GM12878 (cell line): Measurements from ENCODE around the gene MED19. TPM values are rescaled to one million over a fixed set of nuclear protein-coding genes. Genes with fewer than 3 reads are reported as not detected.

Experiments
- CEBPB ChIP-seq, 2 experiments: fragments of 150-350 bp in 1 of 2; IDR thresholded peaks; 2 replicates each; pipeline ENCODE4 v1.6.1; 2012 to 2014; ENCODE audit warnings: low read depth in 2 of 2, low read length in 2 of 2, borderline replicate concordance in 1 of 2, inconsistent platforms in 1 of 2
- CREB1 ChIP-seq: IDR thresholded peaks from 2 replicates; pipeline ENCODE4 v1.6.1; 2012; ENCODE audit warnings: low read depth, mild to moderate bottlenecking, inconsistent platforms
- FOS ChIP-seq: IDR thresholded peaks from 3 replicates; pipeline ENCODE4 v1.6.1; 2011; ENCODE audit warnings: borderline replicate concordance; ENCODE audit not compliant: insufficient read length; ENCODE audit errors: extremely low read depth
- FOXK2 ChIP-seq: fragments of 450-650 bp; IDR thresholded peaks from 2 replicates; pipeline ENCODE4 v1.6.1; 2017; ENCODE audit warnings: mild to moderate bottlenecking, moderate library complexity
- HSF1 ChIP-seq: fragments of 150-350 bp; IDR thresholded peaks from 2 replicates; pipeline ENCODE4 v1.6.1; 2014; ENCODE audit warnings: mild to moderate bottlenecking, low read depth, low read length
- NFYA ChIP-seq: IDR thresholded peaks from 2 replicates; pipeline ENCODE4 v1.6.1; 2011; ENCODE audit warnings: low read depth, mild to moderate bottlenecking, low read length, improper control_type of control experiment, borderline replicate concordance
- PRDM15 ChIP-seq: fragments of 450-650 bp; formaldehyde crosslinking; IDR thresholded peaks from 2 replicates; pipeline ENCODE4 v1.4.0; 2020; ENCODE audit warnings: mild to moderate bottlenecking, moderate library complexity
- REST ChIP-seq: IDR thresholded peaks from 2 replicates; pipeline ENCODE4 v1.6.1; 2012; ENCODE audit warnings: mild to moderate bottlenecking, low read depth, low read length
- SIN3A ChIP-seq: IDR thresholded peaks from 2 replicates; pipeline ENCODE4 v1.6.1; 2012; ENCODE audit warnings: low read depth, low read length, improper control_type of control experiment
- ZBTB33 ChIP-seq: fragments of 450-650 bp; IDR thresholded peaks from 2 replicates; pipeline ENCODE4 v1.6.1; 2017; ENCODE audit warnings: mild to moderate bottlenecking
- ZNF622 ChIP-seq: fragments of 450-650 bp; IDR thresholded peaks from 2 replicates; pipeline ENCODE4 v1.6.1; 2017; ENCODE audit warnings: mild to moderate bottlenecking, inconsistent platforms
- polyA plus RNA-seq, 11 experiments: library from polyadenylated mRNA; depleted of rRNA in 4 of 11; unstranded in 6 of 11; stranded (reverse) in 5 of 11; fragments of >200 nt; fragmentation: Nextera tagmentation in 4 of 11; fragmentation: Illumina TruSeq in 1 of 11; extraction: Ambion mirVana in 4 of 11; extraction: Trizol in 1 of 11; gene quantifications; 1 replicate in 1 of 11; 2 replicates in 10 of 11; pipeline versions ENCODE4 v1.2.1 to v1.2.3, GENCODE V29; 2011 to 2016; ENCODE audit warnings: inconsistent platforms in 2 of 11, missing spikeins in 2 of 11, low read depth in 1 of 11
- total RNA-seq, 4 experiments: library from RNA; depleted of rRNA in 3 of 4; stranded (reverse); fragments of >200 nt in 3 of 4; fragmentation: Illumina TruSeq in 1 of 4; extraction: Trizol in 1 of 4; gene quantifications; 2 replicates each; pipeline versions ENCODE4 v1.2.1 to v1.2.3, GENCODE V29; 2013 to 2021
- TF ChIP-seq, protein P1 (sequence below): fragments of 450-650 bp; IDR thresholded peaks from 2 replicates; pipeline ENCODE4 v1.6.1; 2017; ENCODE audit warnings: antibody characterized with exemption, mild to moderate bottlenecking, moderate library complexity
- TF ChIP-seq, protein P2 (sequence below): fragments of 450-650 bp; IDR thresholded peaks from 2 replicates; pipeline ENCODE4 v1.6.1; 2017; ENCODE audit warnings: borderline replicate concordance

MED19 gene
- total and polyA plus RNA-seq, 10 of the 15 experiments (the other 5 are each of a cell fraction or from before 2014, with no cell fraction given), result 4.9 to 28.2 (median 17.3) TPM

- no peak for TF ChIP-seq HSF1
- TF ChIP-seq ZNF622, result no peak
- TF ChIP-seq FOXK2, result no peak
- TF ChIP-seq ZBTB33, result no peak
- TF ChIP-seq CREB1, result peak; percentile 39; the same call in 1 of the 2 replicates
- TF ChIP-seq NFYA, result no peak
- no peak for TF ChIP-seq FOS
- TF ChIP-seq PRDM15 (CRISPR knock-in tag), result no peak
- TF ChIP-seq, protein P1, sequence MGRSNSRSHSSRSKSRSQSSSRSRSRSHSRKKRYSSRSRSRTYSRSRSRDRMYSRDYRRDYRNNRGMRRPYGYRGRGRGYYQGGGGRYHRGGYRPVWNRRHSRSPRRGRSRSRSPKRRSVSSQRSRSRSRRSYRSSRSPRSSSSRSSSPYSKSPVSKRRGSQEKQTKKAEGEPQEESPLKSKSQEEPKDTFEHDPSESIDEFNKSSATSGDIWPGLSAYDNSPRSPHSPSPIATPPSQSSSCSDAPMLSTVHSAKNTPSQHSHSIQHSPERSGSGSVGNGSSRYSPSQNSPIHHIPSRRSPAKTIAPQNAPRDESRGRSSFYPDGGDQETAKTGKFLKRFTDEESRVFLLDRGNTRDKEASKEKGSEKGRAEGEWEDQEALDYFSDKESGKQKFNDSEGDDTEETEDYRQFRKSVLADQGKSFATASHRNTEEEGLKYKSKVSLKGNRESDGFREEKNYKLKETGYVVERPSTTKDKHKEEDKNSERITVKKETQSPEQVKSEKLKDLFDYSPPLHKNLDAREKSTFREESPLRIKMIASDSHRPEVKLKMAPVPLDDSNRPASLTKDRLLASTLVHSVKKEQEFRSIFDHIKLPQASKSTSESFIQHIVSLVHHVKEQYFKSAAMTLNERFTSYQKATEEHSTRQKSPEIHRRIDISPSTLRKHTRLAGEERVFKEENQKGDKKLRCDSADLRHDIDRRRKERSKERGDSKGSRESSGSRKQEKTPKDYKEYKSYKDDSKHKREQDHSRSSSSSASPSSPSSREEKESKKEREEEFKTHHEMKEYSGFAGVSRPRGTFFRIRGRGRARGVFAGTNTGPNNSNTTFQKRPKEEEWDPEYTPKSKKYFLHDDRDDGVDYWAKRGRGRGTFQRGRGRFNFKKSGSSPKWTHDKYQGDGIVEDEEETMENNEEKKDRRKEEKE, result no peak
- TF ChIP-seq, protein P2, sequence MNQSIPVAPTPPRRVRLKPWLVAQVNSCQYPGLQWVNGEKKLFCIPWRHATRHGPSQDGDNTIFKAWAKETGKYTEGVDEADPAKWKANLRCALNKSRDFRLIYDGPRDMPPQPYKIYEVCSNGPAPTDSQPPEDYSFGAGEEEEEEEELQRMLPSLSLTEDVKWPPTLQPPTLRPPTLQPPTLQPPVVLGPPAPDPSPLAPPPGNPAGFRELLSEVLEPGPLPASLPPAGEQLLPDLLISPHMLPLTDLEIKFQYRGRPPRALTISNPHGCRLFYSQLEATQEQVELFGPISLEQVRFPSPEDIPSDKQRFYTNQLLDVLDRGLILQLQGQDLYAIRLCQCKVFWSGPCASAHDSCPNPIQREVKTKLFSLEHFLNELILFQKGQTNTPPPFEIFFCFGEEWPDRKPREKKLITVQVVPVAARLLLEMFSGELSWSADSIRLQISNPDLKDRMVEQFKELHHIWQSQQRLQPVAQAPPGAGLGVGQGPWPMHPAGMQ, result no peak
- TF ChIP-seq CEBPB (IDR thresholded peaks at IDR 0.05; ENCODE audit: borderline replicate concordance in 1 of 2, low read depth in 2 of 2, low read length in 2 of 2), result no peak
- TF ChIP-seq REST, result no peak
- TF ChIP-seq SIN3A, result peak; percentile 68
Measured at GRCh38 chr11:57667736-57668433, 44.1 kb downstream of the MED19 start, which contains the start of gene ZDHHC5 (continued).
